GM21619 (cell line): ENCODE results near the gene NLRC5.
"Not testable (repeated sequence)": the region's sequence is repeated elsewhere in the genome, so short reads cannot be mapped to it uniquely, and the experiment has no call there.

Source experiments
- ATAC-seq: cut with Tn5 transposase; IDR thresholded peaks from one replicate; pipeline ENCODE4 v1.9.1; 2021; ENCODE audit not compliant: unreplicated experiment

Gene NLRC5

DNA sequence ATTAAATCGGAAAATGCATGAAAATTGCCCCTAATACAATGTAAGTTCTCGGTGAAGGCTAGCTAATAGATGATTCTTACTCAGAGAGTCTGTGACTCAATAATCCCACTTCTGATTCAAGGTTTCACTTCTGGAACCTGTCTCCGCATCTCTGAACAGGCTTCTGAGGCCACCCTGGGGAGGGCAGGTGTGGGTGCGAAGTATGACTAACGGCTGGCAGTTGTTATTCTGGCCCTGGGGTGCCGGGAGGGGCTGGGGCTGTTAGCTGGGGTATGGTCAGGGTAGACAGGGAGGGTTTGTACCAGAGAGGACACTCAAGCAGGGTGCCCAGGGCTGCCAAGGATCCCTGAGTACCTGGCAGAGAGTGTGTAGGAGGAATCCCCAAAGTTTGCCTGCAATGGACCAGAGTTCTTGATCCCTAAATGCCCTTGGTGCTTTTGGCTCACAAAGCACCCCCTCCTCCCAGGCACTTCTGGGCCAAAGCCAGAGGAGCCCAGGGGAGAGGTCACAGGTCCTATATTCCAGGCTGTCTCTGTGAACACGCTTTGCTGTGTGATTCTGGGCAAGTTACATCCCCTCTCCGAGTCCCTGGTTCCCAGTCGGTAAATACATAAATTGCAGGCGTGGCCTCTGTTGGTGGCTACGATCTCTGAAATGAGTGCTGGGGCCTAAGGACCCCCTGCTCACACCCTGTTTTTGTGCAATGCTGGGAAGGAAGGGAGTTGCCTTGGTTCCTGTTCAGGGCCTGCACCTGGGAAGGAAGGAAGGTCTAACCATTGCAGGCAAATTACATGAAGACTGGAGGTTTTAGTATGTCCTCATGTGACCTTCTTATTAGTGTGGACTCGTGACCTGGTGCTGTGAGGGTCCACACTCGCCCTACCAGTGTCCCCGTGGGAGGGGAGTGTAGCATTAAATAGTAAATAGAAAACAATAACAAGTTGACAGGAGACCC lies 53.1 kb downstream of the NLRC5 start:
- ATAC-seq = peak; percentile 55

- no peak for ATAC-seq
Observed at GRCh38 chr16:57043248-57043647, 53.9 kb downstream of the NLRC5 start.

DNA sequence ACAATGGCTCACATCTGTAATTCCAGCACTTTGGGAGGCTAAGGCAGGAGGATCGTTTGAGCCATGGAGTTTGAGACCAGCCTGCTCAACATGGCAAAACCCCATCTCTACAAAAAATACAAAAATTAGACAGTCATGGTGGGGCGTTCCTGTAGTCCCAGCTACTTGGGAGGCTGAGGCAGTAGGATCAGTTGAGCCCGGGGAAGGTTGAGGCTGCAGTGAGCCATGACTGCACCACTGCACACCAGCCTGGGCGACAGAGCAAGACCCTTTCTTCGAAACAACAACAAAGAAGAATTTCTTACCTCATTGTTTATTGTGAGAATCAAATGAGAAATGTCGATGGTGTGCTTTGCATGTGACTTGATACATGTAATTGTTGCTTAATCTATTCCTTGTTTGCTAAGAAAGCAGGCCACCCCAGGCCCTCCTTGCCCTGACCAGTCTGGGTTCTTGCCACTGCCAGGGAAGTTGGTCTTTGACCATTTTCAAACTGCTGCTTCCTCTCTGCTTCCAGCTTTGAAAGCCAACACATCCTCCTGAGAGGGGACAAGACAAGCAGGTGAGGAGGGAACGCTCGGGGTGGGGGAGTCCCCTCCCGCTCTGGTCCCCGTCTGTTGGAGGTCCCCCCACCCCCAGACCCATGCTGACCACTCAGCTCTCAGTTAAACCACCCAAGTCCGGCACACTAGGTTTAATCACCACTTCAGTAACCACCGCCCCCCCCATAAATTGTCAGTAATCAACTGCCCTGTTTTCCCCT lies 55.8 kb downstream of the NLRC5 start:
- ATAC-seq = no peak

DNA sequence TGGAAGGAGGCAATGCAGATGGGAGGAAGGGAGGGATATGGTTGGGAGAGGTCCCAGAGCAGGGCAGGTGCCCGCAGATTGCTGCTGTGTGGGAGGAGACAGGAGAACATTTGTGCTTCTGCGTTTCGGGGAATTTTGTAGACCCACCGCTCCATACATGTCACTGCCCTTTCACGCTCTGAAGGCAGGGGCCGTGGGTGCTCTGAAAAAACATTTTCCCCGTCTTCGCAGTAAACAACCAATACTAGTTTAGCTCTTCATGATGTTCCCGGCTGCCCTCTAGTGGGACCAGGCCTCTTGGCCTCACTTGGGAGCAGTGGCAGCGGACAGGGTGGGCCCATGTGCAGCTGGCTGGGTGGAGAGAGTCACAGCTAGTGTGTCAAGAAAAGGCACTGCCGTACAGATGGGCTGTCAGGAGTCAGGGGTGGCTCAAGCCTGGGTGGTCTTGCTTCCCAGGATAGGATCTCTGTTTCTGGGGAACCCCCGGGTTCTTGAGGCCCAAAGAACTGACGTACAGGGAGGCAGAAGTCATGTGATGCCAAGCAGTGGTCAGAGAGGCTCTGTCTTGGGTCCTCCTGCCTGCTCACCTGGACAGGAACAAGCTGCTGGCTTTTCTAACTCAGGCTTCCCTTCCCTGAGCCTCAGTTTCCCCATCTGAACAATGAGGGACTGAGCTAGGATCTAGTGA lies 56.5 kb downstream of the NLRC5 start:
- ATAC-seq = no peak

DNA sequence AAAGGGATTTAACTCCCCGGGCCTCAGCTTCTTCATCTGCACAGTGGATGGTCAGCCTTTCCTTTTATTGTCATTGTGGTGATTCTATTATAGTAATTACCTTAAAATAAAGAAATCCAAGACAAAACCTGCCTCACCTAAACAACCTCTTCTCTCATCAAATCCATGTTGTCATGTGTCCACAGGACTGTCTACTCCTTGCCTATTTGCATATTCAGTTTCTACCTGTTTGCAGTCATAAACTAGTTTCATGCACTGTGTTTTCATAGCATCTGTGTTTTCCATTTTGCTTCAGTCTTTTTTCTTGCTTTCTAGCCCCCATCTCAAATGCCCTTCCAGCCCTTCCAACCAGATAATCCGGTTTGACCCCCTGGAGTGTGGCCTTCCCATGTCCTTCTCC lies 58.7 kb downstream of the NLRC5 start:
- ATAC-seq = no peak

DNA sequence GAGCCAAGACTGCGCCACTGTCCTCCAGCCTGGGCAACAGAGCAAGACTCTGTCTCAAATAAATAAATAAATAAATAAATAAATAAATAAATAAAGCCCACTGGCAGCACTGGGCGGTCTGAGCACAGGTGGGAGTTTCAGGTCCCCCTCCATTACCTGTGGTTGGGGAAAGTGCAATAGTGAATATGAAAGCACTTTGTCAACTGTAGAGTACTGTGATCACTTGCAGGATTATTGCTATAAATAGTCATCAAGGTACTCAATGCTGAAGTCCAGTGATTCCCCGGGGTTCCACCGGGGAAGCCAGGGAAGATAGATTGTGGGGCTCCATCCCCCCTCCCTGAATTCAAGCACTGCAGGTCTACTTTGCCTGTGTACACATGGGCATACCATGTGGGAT lies 60.3 kb downstream of the NLRC5 start:
- ATAC-seq = peak; percentile 45

DNA sequence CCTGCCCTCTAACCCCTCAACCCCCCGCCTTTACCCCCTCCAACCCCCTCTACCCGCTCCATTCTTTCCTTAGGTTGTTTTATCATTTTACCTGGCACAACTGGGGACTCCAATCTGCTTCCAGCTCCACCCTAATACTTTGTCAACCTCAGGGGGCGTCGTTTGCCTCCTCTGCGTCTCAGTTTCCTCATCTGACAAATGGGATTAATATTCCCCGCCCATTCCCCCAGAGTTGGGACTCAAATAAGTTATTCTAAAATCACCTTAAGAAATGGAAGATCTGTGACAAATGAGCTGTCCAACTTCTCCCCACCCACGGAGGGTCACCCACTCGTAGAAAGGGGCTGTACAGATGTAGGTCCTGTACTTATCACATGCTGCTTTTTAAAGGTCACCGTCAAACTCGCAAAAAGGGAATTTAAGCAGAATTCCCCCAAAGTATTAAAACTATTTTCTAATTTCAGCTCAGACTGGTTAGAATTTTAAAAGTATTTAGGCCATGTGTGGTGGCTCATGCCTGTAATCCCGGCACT lies 62.4 kb downstream of the NLRC5 start:
- ATAC-seq = no peak

DNA sequence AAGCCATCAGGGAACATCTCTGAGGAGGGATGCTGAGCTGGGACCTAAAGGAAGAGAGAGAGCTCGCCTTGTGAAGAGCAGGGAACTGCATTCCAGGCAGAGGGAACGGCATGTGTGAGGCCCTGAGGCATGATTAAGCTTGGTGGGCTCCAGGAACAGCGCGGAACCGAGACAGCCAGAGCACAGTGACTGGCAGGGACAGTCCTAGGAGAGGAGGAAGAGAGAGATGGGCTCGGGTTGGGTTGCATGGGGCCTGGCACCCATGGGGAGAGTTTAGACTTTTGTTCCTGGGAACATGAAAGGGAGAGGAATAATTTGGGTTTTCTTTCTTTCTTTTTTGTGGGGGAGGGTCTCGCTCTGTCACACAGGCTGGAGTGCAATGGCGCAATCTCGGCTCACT lies 63.8 kb downstream of the NLRC5 start:
- ATAC-seq = no peak

DNA sequence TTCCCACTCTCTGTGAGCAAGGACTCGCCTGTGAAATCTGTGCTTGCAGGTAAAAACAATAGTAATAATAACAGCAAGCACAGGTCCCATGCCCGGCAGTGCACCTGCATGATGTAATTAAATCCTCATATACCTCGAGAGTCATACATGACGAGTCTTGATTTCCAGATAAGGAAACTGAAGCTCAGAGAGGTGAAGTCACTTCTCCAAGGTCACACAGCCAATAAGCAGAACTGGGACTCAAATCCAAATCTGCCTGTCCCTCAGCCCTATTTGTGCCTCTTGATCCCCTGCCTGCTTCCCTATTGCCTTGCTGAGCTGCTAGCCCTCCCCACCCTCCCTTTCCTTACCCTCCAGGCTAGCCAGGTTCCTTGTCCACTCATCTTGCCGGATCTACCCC lies 65.0 kb downstream of the NLRC5 start:
- no peak for ATAC-seq

GRCh38 chr16:57054771-57055170 lies 65.4 kb downstream of the NLRC5 start:
- ATAC-seq = no peak

DNA sequence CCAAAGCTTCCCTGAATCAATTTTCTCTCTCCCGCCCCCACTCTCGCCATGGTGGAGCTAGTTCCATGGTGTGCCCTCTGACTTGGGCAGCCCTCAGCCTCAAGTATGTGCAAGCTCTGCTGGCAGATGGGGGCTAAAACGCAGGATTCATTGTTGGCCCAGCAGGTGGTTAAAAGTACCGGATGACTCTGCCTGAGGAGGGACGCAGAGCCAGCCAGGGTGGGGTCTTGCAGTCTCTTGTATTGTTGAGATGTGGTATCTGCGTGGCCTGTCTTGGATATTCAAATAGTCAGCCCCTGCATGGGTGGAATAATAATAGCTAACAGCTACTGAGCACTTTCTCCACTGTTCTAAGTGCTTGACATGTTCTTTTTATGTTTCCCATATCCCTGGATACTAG lies 66.3 kb downstream of the NLRC5 start:
- no peak for ATAC-seq

- no peak for ATAC-seq
Observed at GRCh38 chr16:57058291-57058861, 69.0 kb downstream of the NLRC5 start.

- no peak for ATAC-seq
Observed at GRCh38 chr16:57060323-57061083, 71.1 kb downstream of the NLRC5 start.

DNA sequence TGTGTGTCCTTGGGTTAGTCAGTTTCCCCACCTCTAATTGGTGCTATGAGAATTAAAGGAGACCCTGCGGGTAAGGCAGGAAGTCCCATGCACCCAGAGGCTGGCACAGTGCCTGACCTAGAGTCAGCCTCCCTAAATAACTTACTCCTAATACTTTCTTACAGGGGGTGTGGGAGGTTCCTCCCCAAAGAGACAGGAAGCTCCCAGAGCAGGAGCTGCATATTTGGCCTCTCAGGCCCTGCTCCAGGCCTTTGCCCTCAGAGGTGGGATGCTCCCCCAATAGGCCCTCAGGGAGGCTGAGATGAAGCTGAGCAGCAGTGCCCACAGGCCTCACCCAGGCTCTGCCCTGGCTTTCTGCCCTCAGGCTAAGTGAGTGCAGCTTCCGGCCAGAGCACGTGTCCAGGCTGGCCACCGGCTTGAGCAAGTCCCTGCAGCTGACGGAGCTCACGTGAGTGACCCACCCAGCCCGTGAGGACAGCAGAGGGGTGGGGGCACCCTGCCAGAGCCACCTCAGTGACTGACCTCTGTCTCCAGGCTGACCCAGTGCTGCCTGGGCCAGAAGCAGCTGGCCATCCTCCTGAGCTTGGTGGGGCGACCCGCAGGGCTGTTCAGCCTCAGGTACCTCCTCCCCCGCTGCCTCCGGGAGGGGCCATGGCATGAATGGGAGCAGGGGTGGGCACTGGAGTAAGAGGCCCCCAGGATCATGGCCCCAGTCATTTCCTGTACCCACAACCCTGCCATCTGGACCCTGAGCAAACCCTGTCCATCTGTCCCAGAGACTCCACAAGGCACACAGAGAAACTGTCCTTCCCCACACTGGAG lies 71.9 kb downstream of the NLRC5 start:
- ATAC-seq = no peak

GRCh38 chr16:57062329-57062728 lies 73.0 kb downstream of the NLRC5 start:
- ATAC-seq = no peak

- not testable (repeated sequence) for ATAC-seq
Observed at GRCh38 chr16:57063189-57063588, 73.8 kb downstream of the NLRC5 start.

GRCh38 chr16:57064995-57065394 lies 75.6 kb downstream of the NLRC5 start:
- ATAC-seq = no peak

- ATAC-seq = no peak
Observed at GRCh38 chr16:57066625-57067024, 77.3 kb downstream of the NLRC5 start.

DNA sequence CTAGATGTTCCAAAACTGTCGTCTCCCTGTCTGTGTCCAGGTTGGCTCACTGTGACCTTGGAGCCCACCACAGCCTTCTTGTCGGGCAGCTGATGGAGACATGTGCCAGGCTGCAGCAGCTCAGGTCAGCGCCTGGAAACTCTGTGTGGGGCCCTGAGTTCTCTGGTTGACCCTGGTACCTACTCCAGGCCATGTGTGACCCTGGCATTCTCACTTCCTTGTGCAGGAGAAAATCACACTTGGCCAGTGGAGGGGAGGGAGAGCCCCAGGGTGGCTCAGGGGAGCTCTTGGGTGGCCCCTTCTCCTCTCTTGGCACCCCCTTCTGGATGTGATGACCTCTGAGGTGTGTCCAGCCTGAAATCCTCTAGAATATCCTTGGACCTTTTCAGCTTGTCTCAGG lies 78.0 kb downstream of the NLRC5 start:
- ATAC-seq = no peak
